Activated CD4-positive, alpha-beta T cell treated with anti-CD3 and anti-CD28 coated beads, Interleukin-2, amount 10 ng/mL, durations not matched to agents 24 days and 14 days (primary cell): ENCODE results near the gene CR1. TPM values are rescaled to one million over a fixed set of nuclear protein-coding genes. Genes with fewer than 3 reads are reported as not detected.
"Not testable (repeated sequence)": the region's sequence is repeated elsewhere in the genome, so short reads cannot be mapped to it uniquely, and the experiment has no call there.

Experiments used
- DNase-seq: peaks from one replicate; pipeline ENCODE4 v3.0.0; 2022
- H3K27ac Mint-ChIP-seq: one replicate; pipeline ENCODE4 v1.8.0; 2022; ENCODE audit warnings: mild to moderate bottlenecking, mixed read lengths
- H3K27me3 Mint-ChIP-seq: one replicate; pipeline ENCODE4 v1.8.0; 2022; ENCODE audit warnings: mixed read lengths
- H3K36me3 Mint-ChIP-seq: one replicate; pipeline ENCODE4 v1.8.0; 2022; ENCODE audit warnings: low read depth, mild to moderate bottlenecking, mixed read lengths
- H3K4me1 Mint-ChIP-seq: one replicate; pipeline ENCODE4 v1.8.0; 2021; ENCODE audit warnings: mixed read lengths
- H3K4me3 Mint-ChIP-seq: one replicate; pipeline ENCODE4 v1.8.0; 2022; ENCODE audit warnings: mild to moderate bottlenecking, moderate library complexity, mixed read lengths
- H3K9me3 Mint-ChIP-seq: one replicate; pipeline ENCODE4 v1.8.0; 2021; ENCODE audit warnings: mixed read lengths
- intact Hi-C: fragments of 100-400 bp; cut with micrococcal nuclease; formaldehyde crosslinking; loops from one replicate; pipeline ENCODE4 v1.15.1; 2023
- total RNA-seq: library from RNA; stranded (reverse); gene quantifications from 2 replicates; pipeline ENCODE4 v1.2.3, GENCODE V29; 2022

CR1 gene
- total RNA-seq, 1 donor from 2014 or later = not detected

GRCh38 chr1:207670997-207671396 is 175.0 kb downstream of the CR1 start:
- intact Hi-C loops = no loop called here
- Mint-ChIP-seq H3K9me3 (peaks cover 7% of the 10 kb centered on the region), H3K4me3 (no peak overlapping the region), H3K4me1 (no peaks in the 10 kb centered on the region), H3K27me3 (peaks cover 71% of the 10 kb centered on the region), H3K36me3 (no peaks in the 10 kb centered on the region), H3K27ac (no peak overlapping the region)
- DNase-seq = no peak

DNA sequence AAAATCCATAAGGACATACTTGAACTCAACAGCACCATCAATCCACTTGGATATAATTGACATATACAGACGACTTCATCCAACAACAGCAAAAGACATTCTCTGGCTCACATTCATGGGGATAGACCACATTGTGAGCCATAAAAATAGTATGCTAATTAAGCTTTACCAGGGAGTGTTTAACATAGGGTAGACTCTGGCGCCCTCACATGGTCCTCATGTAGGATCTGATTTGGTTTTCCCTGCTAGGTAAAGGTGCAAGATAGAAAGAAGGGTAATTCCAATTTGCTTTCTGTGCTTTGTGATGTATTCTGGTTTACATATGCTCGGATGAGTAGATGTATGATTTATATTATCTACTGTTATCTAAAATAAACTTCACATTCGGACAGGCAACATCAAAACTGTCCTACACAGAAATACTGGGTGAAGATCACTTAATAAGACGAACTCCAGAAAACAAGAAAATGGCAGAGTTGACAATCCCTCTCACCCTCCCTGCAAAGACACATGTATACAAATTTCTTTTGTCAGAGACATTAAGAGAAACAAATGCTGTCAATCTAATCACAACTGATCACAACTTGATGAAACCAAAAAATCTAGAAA is 176.7 kb downstream of the CR1 start:
- no peak for DNase-seq
- Mint-ChIP-seq H3K4me3 (no peak overlapping the region), H3K4me1 (no peaks in the 10 kb centered on the region), H3K27ac (no peak overlapping the region), H3K9me3 (no peaks in the 10 kb centered on the region), H3K27me3 (peaks cover 60% of the 10 kb centered on the region), H3K36me3 (no peaks in the 10 kb centered on the region)
- intact Hi-C loops = no loop called here

GRCh38 chr1:207673399-207673798 is 177.4 kb downstream of the CR1 start:
- no peak overlapping the region for H3K27ac Mint-ChIP-seq
- intact Hi-C loops = no loop called here
- H3K36me3 Mint-ChIP-seq = no peaks in the 10 kb centered on the region
- H3K9me3 Mint-ChIP-seq = no peaks in the 10 kb centered on the region
- H3K4me1 Mint-ChIP-seq = no peaks in the 10 kb centered on the region
- no peak overlapping the region for H3K4me3 Mint-ChIP-seq
- peaks cover 54% of the 10 kb centered on the region for H3K27me3 Mint-ChIP-seq
- no peak for DNase-seq

GRCh38 chr1:207676153-207676552 is 180.2 kb downstream of the CR1 start:
- H3K36me3 Mint-ChIP-seq = no peaks in the 10 kb centered on the region
- no peaks in the 10 kb centered on the region for H3K4me1 Mint-ChIP-seq
- intact Hi-C loops = no loop called here

DNA sequence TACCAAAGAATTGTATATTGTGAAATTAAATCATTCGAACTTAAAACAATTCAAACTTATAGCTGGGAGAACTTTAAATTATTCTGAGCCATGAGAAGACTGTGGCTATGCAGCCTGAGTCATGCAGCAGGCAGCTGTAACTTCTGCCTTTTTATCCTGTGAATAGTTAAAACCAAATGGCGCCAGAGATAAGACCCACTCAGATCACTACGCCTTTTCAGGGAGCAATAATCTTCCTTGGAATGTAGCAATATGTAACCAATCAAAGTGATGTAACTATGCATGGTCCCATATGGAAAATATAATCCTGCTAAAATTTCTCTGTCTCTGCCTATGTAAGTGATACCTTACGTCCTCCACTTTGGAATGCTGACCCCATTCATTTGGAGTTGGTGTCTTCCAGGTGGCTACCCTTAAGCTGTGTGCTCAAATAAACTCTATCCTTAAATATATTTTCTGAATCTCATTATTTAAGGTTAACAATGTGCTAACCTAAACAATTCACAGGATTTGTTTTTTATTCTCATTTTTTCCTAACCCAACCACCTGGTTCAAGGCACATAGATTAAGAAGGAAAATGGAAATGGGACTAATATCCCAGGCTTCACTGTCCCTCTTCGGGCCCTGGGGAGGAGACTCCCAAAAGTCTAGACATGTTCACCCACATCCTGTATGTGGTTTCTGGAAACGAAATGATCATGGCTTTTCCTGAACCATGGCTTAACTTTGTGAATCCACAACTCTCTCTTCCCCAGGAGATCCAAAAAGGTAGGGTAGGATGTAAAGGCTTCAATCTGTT is 184.8 kb downstream of the CR1 start:
- H3K36me3 Mint-ChIP-seq, intact Hi-C loops, H3K4me1 Mint-ChIP-seq, H3K27ac Mint-ChIP-seq, H3K4me3 Mint-ChIP-seq, H3K9me3 Mint-ChIP-seq, DNase-seq: not testable (repeated sequence)
- peaks cover 33% of the 10 kb centered on the region for H3K27me3 Mint-ChIP-seq

More at GRCh38 chr1:207676153-207676552, 180.2 kb downstream of the CR1 start:
- Mint-ChIP-seq H3K27ac (no peak overlapping the region), H3K4me3 (no peak overlapping the region), H3K27me3 (peaks cover 41% of the 10 kb centered on the region), H3K9me3 (no peaks in the 10 kb centered on the region)
- no peak for DNase-seq

GRCh38 chr1:207682872-207683434 is 187.0 kb downstream of the CR1 start:
- H3K27ac Mint-ChIP-seq, H3K4me1 Mint-ChIP-seq, H3K36me3 Mint-ChIP-seq, H3K9me3 Mint-ChIP-seq, intact Hi-C loops, H3K4me3 Mint-ChIP-seq, DNase-seq: not testable (repeated sequence)
- H3K27me3 Mint-ChIP-seq = peaks cover 28% of the 10 kb centered on the region

- H3K27ac Mint-ChIP-seq, H3K4me1 Mint-ChIP-seq, H3K4me3 Mint-ChIP-seq, intact Hi-C loops, H3K36me3 Mint-ChIP-seq, H3K9me3 Mint-ChIP-seq, DNase-seq: not testable (repeated sequence)
- H3K27me3 Mint-ChIP-seq = peaks cover 28% of the 10 kb centered on the region
These were observed 194.6 kb downstream of the CR1 start for GRCh38 chr1:207690551-207690950.

GRCh38 chr1:207691010-207691409 is 195.1 kb downstream of the CR1 start:
- H3K27ac Mint-ChIP-seq = no peak overlapping the region
- intact Hi-C loops = no loop called here
- no peak overlapping the region for H3K4me3 Mint-ChIP-seq
- H3K9me3 Mint-ChIP-seq = no peaks in the 10 kb centered on the region
- no peak for DNase-seq
- H3K4me1 Mint-ChIP-seq = no peaks in the 10 kb centered on the region
- H3K36me3 Mint-ChIP-seq = no peaks in the 10 kb centered on the region
- peaks cover 27% of the 10 kb centered on the region for H3K27me3 Mint-ChIP-seq

Other genes with a start within 250 kb of the CR1 start
- 133 and 142 TPM in 2 replicates for gene CD55, start 174.5 kb upstream of the CR1 start, total RNA-seq
- gene CR2, start 41.8 kb upstream of the CR1 start, total RNA-seq = 0.24 TPM in 1 of 2 replicates, not detected in the other
- not detected in 2 replicates for gene CR1L, start 149.0 kb downstream of the CR1 start, total RNA-seq